ENCODE data around the gene EPB41L4B.

- no peak for TF ChIP-seq POLR2A (IDR thresholded peaks at IDR 0.05)
- no peak for TF ChIP-seq CTCF (IDR thresholded peaks at IDR 0.05)
These were observed 133.9 kb downstream of the EPB41L4B start for GRCh38 chr9:109186857-109187520.

Measured in body of pancreas (tissue), 4 donors.